ENCODE results near the gene FMNL2. TPM values are rescaled to one million over a fixed set of nuclear protein-coding genes. Genes with fewer than 3 reads are reported as not detected.

FMNL2 gene
- total RNA-seq, 1 experiment from 2014 or later = 38.2 TPM

GRCh38 chr2:152541712-152542111 is 206.7 kb downstream of the FMNL2 start:
- peaks cover 10% of the 10 kb centered on the region for H3K9me3 Mint-ChIP-seq (ENCODE audit: unreplicated experiment)
- CTCF ChIA-PET = no interaction called here
- intact Hi-C loops (cut with micrococcal nuclease; ENCODE audit: unreplicated experiment) = no loop called here

GRCh38 chr2:152542337-152542994 is 207.5 kb downstream of the FMNL2 start:
- POLR2A ChIA-PET = no interaction called here
- Histone ChIP-seq H3K27me3 (replicated peaks; ENCODE audit: control insufficient read depth, insufficient read depth, low read length) (no peaks in the 10 kb centered on the region), H3K36me3 (ENCODE audit: control insufficient read depth, insufficient read depth, low read length) (peaks cover under 1% of the 10 kb centered on the region; the same call in 1 of the 2 replicates), H3K4me3 (ENCODE audit: low read depth, low read length) (no peak overlapping the region), H3K9me3 (no peaks in the 10 kb centered on the region), H3K4me1 (peaks cover 13% of the 10 kb centered on the region)
- H3K27me3 Mint-ChIP-seq (ENCODE audit: insufficient read depth, unreplicated experiment) = no peaks in the 10 kb centered on the region
- peak overlapping the region; percentile 48 for H3K27ac Mint-ChIP-seq (ENCODE audit: unreplicated experiment)
- no TSS peak for BruUV-seq (replicated peaks)
- DNase-seq = no peak
- TF ChIP-seq, protein P1, sequence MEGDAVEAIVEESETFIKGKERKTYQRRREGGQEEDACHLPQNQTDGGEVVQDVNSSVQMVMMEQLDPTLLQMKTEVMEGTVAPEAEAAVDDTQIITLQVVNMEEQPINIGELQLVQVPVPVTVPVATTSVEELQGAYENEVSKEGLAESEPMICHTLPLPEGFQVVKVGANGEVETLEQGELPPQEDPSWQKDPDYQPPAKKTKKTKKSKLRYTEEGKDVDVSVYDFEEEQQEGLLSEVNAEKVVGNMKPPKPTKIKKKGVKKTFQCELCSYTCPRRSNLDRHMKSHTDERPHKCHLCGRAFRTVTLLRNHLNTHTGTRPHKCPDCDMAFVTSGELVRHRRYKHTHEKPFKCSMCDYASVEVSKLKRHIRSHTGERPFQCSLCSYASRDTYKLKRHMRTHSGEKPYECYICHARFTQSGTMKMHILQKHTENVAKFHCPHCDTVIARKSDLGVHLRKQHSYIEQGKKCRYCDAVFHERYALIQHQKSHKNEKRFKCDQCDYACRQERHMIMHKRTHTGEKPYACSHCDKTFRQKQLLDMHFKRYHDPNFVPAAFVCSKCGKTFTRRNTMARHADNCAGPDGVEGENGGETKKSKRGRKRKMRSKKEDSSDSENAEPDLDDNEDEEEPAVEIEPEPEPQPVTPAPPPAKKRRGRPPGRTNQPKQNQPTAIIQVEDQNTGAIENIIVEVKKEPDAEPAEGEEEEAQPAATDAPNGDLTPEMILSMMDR (IDR thresholded peaks at IDR 0.05; ENCODE audit: insufficient read depth in 1 of 2, low read depth in 1 of 2, low read length in 1 of 2, severe bottlenecking in 1 of 2, unreplicated experiment in 1 of 2) = no peak
- CTCF ChIA-PET = no interaction called here
- H3K36me3 Mint-ChIP-seq (ENCODE audit: insufficient read depth, unreplicated experiment) = peaks cover 15% of the 10 kb centered on the region
- no peak overlapping the region for H3K4me3 Mint-ChIP-seq (ENCODE audit: unreplicated experiment)
- peaks cover 9% of the 10 kb centered on the region for H3K4me1 Mint-ChIP-seq (ENCODE audit: low read depth, unreplicated experiment)
- intact Hi-C loops (cut with micrococcal nuclease; ENCODE audit: unreplicated experiment) = no loop called here
- H3K9me3 Mint-ChIP-seq (ENCODE audit: unreplicated experiment) = peaks cover 10% of the 10 kb centered on the region

More at GRCh38 chr2:152541712-152542111, 206.7 kb downstream of the FMNL2 start:
- H3K4me3 ChIP-seq (ENCODE audit: low read depth, low read length) = no peak overlapping the region
- no peak overlapping the region for H3K4me3 Mint-ChIP-seq (ENCODE audit: unreplicated experiment)
- peaks cover 15% of the 10 kb centered on the region for H3K36me3 Mint-ChIP-seq (ENCODE audit: insufficient read depth, unreplicated experiment)
- no TSS peak for BruUV-seq (replicated peaks)
- TF ChIP-seq, protein P1 (IDR thresholded peaks at IDR 0.05; ENCODE audit: insufficient read depth in 1 of 2, low read depth in 1 of 2, low read length in 1 of 2, severe bottlenecking in 1 of 2, unreplicated experiment in 1 of 2) = no peak
- H3K27ac Mint-ChIP-seq (ENCODE audit: unreplicated experiment) = peak overlapping the region; percentile 48
- no peaks in the 10 kb centered on the region for H3K27me3 ChIP-seq (replicated peaks; ENCODE audit: control insufficient read depth, insufficient read depth, low read length)
- no peaks in the 10 kb centered on the region for H3K9me3 ChIP-seq
- H3K4me1 ChIP-seq = peaks cover 13% of the 10 kb centered on the region
- DNase-seq = no peak
- no peaks in the 10 kb centered on the region for H3K27me3 Mint-ChIP-seq (ENCODE audit: insufficient read depth, unreplicated experiment)
- no peaks in the 10 kb centered on the region for H3K36me3 ChIP-seq (ENCODE audit: control insufficient read depth, insufficient read depth, low read length)
- H3K4me1 Mint-ChIP-seq (ENCODE audit: low read depth, unreplicated experiment) = peaks cover 9% of the 10 kb centered on the region
- POLR2A ChIA-PET = no interaction called here

DNA sequence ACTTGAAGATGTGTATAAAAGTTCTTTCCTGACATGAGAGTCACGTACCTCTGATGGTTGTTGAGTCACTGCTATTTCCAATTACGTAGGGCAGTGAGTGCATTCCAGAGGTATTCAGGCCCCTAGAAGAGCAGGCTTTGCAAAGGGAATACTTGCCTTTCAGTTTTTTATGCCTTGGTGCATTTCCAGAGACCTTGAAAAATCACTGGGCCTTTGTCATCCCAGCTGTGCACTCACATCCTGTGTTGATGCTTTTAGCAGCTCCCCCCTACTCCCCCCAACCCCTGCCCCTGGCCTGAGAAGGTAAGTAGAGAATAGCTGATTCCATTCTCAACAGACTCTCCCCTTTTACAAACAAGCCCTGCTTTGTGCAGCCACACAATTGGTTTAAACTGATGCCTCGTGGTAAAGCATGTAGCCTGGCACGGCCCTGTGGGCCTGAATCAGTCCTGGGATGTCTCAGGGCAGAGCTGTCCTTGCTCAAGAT is 208.1 kb downstream of the FMNL2 start:
- no peak overlapping the region for H3K4me3 Mint-ChIP-seq (ENCODE audit: unreplicated experiment)
- POLR2A ChIA-PET = no interaction called here
- DNase-seq = no peak
- H3K36me3 Mint-ChIP-seq (ENCODE audit: insufficient read depth, unreplicated experiment) = peaks cover 11% of the 10 kb centered on the region
- no peak overlapping the region for H3K27ac Mint-ChIP-seq (ENCODE audit: unreplicated experiment)
- peaks cover 4% of the 10 kb centered on the region for H3K9me3 Mint-ChIP-seq (ENCODE audit: unreplicated experiment)
- Histone ChIP-seq H3K9me3 (no peaks in the 10 kb centered on the region), H3K4me3 (ENCODE audit: low read depth, low read length) (no peak overlapping the region), H3K4me1 (peaks cover 13% of the 10 kb centered on the region), H3K36me3 (ENCODE audit: control insufficient read depth, insufficient read depth, low read length) (peaks cover 1% of the 10 kb centered on the region; the same call in 1 of the 2 replicates), H3K27me3 (replicated peaks; ENCODE audit: control insufficient read depth, insufficient read depth, low read length) (no peaks in the 10 kb centered on the region)
- TF ChIP-seq, protein P1 (IDR thresholded peaks at IDR 0.05; ENCODE audit: insufficient read depth in 1 of 2, low read depth in 1 of 2, low read length in 1 of 2, severe bottlenecking in 1 of 2, unreplicated experiment in 1 of 2) = no peak
- CTCF ChIA-PET = no interaction called here
- H3K27me3 Mint-ChIP-seq (ENCODE audit: insufficient read depth, unreplicated experiment) = no peaks in the 10 kb centered on the region
- no TSS peak for BruUV-seq (replicated peaks)
- peaks cover 9% of the 10 kb centered on the region for H3K4me1 Mint-ChIP-seq (ENCODE audit: low read depth, unreplicated experiment)
- intact Hi-C loops (cut with micrococcal nuclease; ENCODE audit: unreplicated experiment) = no loop called here
